SH-SY5Y (cell line): ENCODE results near the gene UBAC2.

Experiments
- GATA2 ChIP-seq: IDR thresholded peaks from 2 replicates; pipeline ENCODE4 v1.6.1; 2011; ENCODE audit warnings: mild to moderate bottlenecking, low read depth, low read length
- GATA3 ChIP-seq: IDR thresholded peaks from 2 replicates; pipeline ENCODE4 v1.6.1; 2011; ENCODE audit warnings: low read depth, mild to moderate bottlenecking, low read length, moderate library complexity

Gene UBAC2

GRCh38 chr13:99391781-99392469, 191.3 kb downstream of the UBAC2 start:
- TF ChIP-seq GATA2 = no peak
- TF ChIP-seq GATA3 = no peak

- TF ChIP-seq GATA2 = no peak
- no peak for TF ChIP-seq GATA3
These were observed 191.9 kb downstream of the UBAC2 start for GRCh38 chr13:99392470-99393135.

DNA sequence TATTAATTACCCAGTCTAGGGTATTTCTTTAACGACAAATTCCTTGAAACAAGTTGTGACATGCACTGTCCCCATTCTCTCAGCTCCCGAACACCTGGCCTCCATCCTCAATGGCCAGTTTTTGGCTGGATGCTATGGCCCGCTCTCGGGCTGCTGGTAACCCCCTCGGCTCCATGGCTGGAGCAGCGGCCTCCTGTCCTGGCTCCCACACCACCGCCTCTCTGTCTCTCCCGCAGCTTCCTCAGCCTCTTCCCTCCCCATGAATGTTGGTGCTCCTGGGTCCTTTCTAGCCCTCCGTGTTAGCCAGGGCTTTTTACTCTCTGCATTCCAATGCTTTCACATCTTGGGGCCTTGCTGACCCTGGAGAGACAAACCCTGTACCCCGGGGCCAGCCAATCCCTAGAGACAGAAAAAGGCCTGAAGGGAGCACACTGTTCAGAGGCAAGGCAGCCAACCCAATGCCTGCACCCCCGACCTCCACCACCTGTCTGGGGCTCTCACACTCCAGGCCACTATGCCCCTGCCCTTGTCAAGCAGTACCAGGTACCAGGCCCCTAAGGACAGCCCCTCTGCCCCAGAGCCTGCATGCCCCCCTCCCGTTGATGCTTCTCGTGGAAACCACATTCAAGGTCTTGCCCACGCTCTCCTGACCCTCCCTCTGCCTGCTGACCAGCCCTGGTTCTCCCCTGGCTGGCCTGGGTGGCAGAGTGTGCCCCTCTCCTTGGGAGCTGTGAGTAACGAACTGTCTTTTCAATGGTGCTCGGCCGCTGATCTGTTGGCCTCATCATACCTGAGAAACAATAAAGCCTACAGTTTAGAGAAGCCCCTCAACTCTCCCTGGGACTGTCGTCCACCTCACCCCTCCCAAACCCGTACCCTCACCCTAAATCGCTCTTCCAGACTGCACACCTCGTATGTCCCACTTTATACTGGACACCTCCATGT, 193.4 kb downstream of the UBAC2 start:
- TF ChIP-seq GATA3 = no peak
- no peak for TF ChIP-seq GATA2

- TF ChIP-seq GATA2 (no peak), GATA3 (no peak)
These were observed 194.8 kb downstream of the UBAC2 start for GRCh38 chr13:99395436-99395835.

- TF ChIP-seq GATA3 (no peak), GATA2 (no peak)
These were observed 195.8 kb downstream of the UBAC2 start for GRCh38 chr13:99396446-99396845.

DNA sequence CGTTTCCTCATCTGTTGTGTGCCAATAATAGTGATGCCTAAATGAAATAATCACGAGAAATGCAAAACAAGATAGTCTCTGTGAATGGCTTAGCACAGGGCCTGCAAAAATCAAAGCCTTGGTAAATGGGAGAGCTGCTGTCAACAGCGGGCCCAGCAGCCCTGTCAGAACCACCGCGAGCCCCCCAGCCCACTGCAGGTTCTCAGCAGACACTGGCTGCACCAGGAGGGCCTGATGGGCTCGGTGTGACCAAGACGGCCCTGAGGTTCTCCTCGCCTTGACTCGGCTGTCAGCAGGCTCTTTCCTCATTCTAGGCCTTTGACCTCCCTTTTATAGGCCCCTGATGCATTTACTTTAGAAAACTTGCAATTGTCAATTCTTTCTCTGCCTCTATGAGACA, 197.4 kb downstream of the UBAC2 start:
- TF ChIP-seq GATA3 (no peak), GATA2 (no peak)

DNA sequence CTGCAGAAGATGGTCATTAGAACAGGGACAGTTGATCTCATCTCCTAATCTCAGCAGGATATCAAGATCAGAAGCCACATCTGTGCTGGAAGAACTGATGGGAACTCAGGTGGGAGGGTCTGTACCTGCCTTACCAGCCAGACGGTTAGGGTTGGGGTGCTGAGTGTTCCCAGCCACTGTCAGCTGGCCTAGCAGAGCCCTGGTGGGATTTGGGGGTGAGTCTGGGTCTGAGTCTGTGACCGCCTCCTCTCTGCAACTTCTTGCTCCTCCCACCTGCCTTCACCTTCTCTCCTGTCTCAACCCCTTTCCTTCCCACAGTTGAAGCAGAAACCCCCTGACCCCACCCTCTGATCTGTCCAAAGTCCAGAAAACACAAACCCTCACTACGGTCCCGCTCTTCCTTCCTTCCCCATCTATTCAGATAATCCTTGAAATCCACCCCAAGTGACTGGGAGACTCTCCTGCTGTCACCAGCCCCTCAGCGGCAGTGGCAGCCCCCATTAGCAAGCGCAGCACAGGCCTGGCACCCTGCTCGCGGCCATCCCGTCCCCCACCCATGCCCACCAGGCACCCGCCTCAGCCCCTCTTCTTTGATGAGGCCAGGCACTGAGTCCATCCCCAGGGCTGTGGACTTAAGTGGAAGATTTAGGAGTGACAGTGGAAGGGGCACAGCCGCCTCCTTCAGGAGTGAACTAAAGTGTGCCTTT, 198.4 kb downstream of the UBAC2 start:
- TF ChIP-seq GATA3 (no peak), GATA2 (no peak)

DNA sequence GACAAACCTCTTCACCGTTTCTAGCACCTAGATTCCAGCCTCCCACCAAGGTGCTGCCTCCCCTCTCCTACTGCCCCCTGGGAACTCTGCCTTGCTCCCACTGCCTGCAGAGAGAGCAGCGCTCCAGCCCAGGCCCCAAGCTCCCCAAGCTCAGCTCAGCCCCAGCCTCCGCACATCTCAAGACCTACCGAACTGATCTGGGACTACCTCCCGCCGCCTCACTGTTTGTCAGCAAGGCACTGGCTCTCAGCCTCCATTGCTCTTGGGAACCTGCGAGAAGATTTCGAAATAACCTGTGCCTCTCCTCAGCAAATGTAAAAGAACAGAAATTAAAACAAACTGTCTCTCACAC, 198.9 kb downstream of the UBAC2 start:
- TF ChIP-seq GATA2 (no peak), GATA3 (no peak)

DNA sequence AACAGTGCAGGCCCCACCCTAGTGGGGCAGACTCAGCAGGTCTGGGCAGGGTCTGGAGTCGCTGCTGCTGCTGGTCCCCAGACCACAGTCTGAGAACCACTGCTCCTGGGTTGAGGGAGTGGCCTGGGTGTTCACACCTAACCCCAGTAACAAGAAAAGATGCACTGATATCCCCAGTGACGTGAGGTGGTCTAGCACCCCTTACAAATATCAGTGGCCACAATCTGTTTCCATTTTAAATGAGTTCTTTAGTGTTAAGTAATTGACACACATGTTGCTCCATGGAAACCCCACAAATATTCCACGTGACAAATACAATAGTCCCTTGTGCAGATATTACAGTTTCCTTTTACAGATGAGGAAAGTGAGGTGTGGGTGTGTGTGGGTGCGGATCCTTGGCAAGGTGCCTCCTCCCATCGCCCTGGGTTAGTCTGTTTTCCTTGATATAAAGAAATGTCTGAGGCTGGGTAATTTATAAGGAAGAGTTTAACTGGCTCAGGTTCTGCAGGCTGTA, 202.9 kb downstream of the UBAC2 start:
- no peak for TF ChIP-seq GATA3
- no peak for TF ChIP-seq GATA2

DNA sequence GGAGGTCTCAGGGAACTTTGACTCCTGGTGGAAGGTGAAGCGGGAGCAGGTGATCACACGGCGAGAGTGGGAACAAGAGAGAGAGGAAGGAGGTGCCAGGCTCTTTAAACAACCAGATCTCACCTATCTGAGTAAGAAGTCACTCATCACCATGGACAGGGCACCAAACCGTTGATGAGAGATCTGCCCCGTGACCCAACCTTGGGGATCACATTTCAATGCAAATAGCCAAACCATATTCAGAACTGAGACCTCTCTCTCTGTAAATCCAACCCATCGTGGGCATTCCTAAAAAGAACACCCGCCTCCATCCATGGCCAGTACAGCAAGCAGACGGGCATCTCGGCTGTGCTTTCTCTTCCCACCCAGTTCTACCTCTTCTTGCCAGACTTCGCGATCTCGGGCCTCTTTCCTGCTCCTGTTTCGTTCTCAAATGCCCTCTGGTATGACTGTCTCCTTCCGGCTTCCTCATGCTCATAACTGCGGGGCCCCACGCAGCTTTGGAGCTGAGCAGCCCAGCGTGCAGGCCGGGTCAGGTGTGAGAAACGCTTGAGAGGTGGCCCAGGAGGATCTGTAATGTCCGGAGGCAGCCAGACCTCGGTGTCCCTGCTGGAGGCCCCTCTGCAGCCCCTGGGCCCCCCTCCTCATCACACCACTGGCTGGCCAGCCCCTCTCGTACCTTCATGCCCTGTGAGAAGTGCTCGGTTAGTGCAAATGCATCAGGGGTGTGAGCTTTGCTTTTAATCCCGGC, 203.5 kb downstream of the UBAC2 start:
- TF ChIP-seq GATA3 (no peak), GATA2 (no peak)

DNA sequence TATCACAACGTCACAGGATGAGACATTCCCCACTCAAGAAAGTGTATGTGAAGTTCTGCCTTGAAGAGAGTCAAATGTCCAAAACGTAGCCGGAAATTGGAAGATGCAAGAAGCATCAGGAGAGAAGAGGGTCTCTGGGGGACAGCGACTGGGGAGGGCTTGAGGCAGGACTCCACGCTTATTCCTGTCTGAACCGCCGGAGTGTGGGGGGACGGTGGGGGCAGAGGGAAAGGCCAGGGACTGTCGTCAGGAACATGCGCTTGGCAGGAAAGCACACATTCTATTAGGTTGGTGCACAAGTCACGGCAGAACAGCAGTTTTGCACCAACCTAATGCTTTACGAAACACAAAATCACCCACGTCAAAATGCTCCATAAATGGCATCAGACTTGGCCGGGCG, 205.3 kb downstream of the UBAC2 start:
- TF ChIP-seq GATA3 = no peak
- TF ChIP-seq GATA2 = no peak

DNA sequence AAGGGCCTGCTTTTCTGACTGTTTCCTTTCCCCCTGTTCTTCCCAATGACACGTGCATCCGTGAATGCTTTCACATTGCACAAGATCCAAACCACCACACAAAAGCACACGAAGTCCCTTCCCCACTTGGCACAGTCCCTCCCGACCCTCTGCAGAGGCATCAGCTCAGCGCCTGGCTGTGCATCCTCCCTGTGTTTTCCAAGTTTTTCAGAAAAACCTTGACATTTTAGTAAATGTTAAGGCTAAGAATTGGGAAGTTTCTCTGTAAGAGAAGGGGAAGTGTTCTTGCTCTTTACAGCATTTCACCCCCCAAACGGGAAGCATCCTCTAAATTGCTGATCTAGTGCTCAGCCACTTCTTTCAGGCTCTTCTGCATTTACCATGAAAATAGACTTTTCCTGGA, 206.1 kb downstream of the UBAC2 start:
- TF ChIP-seq GATA2 = no peak

GRCh38 chr13:99407906-99408702, 207.4 kb downstream of the UBAC2 start:
- TF ChIP-seq GATA3 (no peak), GATA2 (no peak)
